ENCODE measurements around the gene SNTA1. TPM values are rescaled to one million over a fixed set of nuclear protein-coding genes. Genes with fewer than 3 reads are reported as not detected.
"Not testable (repeated sequence)": the region's sequence is repeated elsewhere in the genome, so short reads cannot be mapped to it uniquely, and the experiment has no call there.

The SNTA1 gene
- polyA plus RNA-seq, result 13.2 TPM

GRCh38 chr20:33443512-33444239 lies at the start of gene SNTA1:
Gene SNTA1, minus strand, starts transcription at chr20:33443763. Its CDS starts 143 bp downstream, at chr20:33443620.
- Mint-ChIP-seq H3K9me3 (no peaks in the 10 kb centered on the region), H3K4me3 (peak within 1 kb of the TSS; percentile 74 to 96 (median 92)), H3K27me3 (no peaks in the 10 kb centered on the region), H3K27ac (peak within 1 kb of the TSS; percentile 23 to 97 (median 94)), H3K4me1 (peaks cover 21 to 25% (median 22%) of the 10 kb centered on the region in 3 donors), H3K36me3 (no peaks in the 10 kb centered on the region)

GRCh38 chr20:33490934-33491656 lies 47.5 kb upstream of the SNTA1 start:
- Mint-ChIP-seq H3K27me3 (no peaks in the 10 kb centered on the region), H3K27ac (peak overlapping the region; percentile 48 to 96 (median 76)), H3K4me1 (peaks cover 5 to 17% (median 13%) of the 10 kb centered on the region in 3 donors), H3K9me3 (no peaks in the 10 kb centered on the region), H3K4me3 (peak overlapping the region; percentile 85 to 97 (median 93)), H3K36me3 (peaks cover 3% of the 10 kb centered on the region)

- Mint-ChIP-seq H3K4me1 (peaks cover 3 to 14% (median 12%) of the 10 kb centered on the region in 3 donors), H3K27ac (peak within 1 kb of the TSS; percentile 95 to 96 (median 96)), H3K36me3 (peaks cover 3% of the 10 kb centered on the region), H3K27me3 (no peaks in the 10 kb centered on the region), H3K9me3 (no peaks in the 10 kb centered on the region), H3K4me3 (peak within 1 kb of the TSS; percentile 85 to 97 (median 93))
Observed at GRCh38 chr20:33490023-33490933, 46.7 kb upstream of the SNTA1 start, which contains the start of gene CBFA2T2. Gene CBFA2T2, plus strand, starts transcription at chr20:33490096. Its CDS starts 172 bp downstream, at chr20:33490268.

DNA sequence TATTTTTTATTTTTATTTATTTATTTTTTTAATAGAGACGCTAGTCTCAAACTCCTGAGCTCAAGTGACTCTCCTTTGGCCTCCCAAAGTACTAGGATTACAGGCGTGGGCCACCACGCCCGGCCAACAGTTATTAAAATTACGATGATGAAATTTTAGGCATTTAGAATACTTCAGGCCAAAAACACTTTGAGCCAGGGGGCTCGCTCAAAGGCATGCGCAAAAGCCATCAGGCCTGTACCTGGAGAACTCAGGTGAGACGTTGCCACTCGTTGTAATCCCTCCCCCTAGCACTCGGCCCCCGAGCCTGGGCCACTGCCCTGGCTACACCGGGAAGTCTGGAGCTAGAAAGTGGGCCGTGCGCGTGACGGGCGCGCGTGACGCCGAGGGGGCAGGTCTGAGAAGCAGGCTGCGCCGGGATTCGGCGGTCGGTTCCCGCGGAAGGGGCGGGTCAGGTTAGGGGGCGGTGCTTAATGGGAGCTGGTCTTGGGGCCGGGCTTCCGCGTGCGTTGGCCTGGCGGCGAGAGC lies 46.0 kb upstream of the SNTA1 start:
- peaks cover 3 to 14% (median 12%) of the 10 kb centered on the region in 3 donors for H3K4me1 Mint-ChIP-seq
- peak overlapping the region; percentile 85 to 97 (median 92) for H3K4me3 Mint-ChIP-seq
- H3K27ac Mint-ChIP-seq, result peak overlapping the region; percentile 95 to 96 (median 96)
- no peaks in the 10 kb centered on the region for H3K27me3 Mint-ChIP-seq
- peaks cover 3% of the 10 kb centered on the region for H3K36me3 Mint-ChIP-seq
- H3K9me3 Mint-ChIP-seq, result no peaks in the 10 kb centered on the region

DNA sequence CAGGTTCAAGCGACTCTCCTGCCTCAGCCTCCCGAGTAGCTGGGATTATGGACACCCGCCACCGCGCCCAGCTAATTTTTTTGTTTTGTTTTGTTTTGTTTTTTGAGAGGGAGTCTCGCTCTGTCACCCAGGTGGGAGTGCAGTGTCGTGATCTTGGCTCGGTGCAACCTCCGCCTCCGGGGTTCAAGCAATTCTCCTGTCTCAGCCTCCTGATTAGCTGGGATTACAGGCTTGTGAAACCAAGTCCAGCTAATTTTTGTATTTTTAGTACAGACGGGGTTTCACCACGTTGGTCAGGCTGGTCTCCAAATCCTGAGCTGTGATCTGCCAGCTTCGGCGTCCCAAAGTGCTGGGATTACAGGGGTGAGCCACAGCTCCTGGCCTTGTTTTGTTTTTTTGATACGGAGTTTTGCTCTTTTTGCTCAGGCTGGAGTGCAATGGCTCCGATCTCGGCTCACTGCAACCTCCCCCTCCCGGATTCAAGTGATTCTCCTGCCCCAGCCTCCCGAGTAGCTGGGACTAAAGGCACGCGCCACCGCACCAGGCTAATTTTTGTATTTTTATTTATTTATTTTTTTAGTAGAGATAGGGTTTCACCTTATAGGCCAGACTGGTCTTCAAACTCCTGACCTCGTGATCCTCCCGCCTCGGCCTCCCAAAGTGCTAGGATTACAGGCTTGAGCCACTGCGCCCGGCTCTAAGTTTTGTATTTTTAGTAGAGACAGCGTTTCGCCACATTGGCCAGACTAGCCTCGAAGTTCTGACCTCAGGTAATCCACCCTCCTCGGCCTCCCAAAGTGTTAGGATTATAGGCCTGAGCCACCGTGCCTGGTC lies 45.3 kb upstream of the SNTA1 start:
- H3K36me3 Mint-ChIP-seq, H3K27me3 Mint-ChIP-seq, H3K9me3 Mint-ChIP-seq: not testable (repeated sequence)
- Mint-ChIP-seq H3K4me1 (peaks cover 3 to 14% (median 12%) of the 10 kb centered on the region in 3 donors), H3K27ac (peak overlapping the region in 2 of 3 donors; percentile 85 to 95), H3K4me3 (peak overlapping the region in 2 of 4 donors; percentile 50 to 97)

- Mint-ChIP-seq H3K27ac (peak overlapping the region in 1 of 3 donors; percentile 39), H3K4me3 (peak overlapping the region in 1 of 4 donors; percentile 50)
Observed at GRCh38 chr20:33488201-33488600, 44.6 kb upstream of the SNTA1 start.

DNA sequence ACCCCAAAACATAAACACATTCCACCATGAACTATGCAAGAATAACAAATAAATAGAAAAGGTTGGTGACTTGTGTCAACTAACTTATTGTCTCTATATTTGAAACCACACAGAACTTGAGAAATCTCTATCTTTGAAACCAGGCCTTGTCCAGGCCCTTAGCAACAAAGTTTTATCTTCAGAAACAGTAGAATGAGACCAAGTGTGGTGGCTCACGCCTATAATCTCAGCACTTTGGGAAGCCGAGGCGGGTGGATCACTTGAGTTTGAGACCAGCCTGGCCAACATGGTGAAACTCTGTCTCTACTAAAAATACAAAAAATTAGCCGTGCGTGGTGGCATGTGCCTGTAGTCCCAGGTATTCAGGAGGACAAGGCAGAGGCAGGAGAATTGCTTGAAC lies 39.6 kb upstream of the SNTA1 start:
- H3K36me3 Mint-ChIP-seq, H3K9me3 Mint-ChIP-seq, H3K4me1 Mint-ChIP-seq, H3K27me3 Mint-ChIP-seq, H3K4me3 Mint-ChIP-seq: not testable (repeated sequence)
- peak overlapping the region in 1 of 3 donors; percentile 45 for H3K27ac Mint-ChIP-seq

More at GRCh38 chr20:33488201-33488600, 44.6 kb upstream of the SNTA1 start:
- H3K9me3 Mint-ChIP-seq, result no peaks in the 10 kb centered on the region
- H3K4me1 Mint-ChIP-seq, result peaks cover 3 to 14% (median 11%) of the 10 kb centered on the region in 3 donors
- no peaks in the 10 kb centered on the region for H3K36me3 Mint-ChIP-seq
- H3K27me3 Mint-ChIP-seq, result no peaks in the 10 kb centered on the region

- Mint-ChIP-seq H3K36me3 (no peaks in the 10 kb centered on the region), H3K9me3 (no peaks in the 10 kb centered on the region), H3K27ac (peak overlapping the region in 1 of 3 donors; percentile 45), H3K4me1 (peaks cover 0 to 6% (median 3%) of the 10 kb centered on the region in 3 donors), H3K4me3 (no peak overlapping the region), H3K27me3 (no peaks in the 10 kb centered on the region)
Observed at GRCh38 chr20:33482581-33482980, 39.0 kb upstream of the SNTA1 start.

- Mint-ChIP-seq H3K4me3 (no peak overlapping the region), H3K36me3 (no peaks in the 10 kb centered on the region), H3K4me1 (peaks cover 3 to 6% (median 3%) of the 10 kb centered on the region in 3 donors), H3K27ac (no peak overlapping the region), H3K27me3 (no peaks in the 10 kb centered on the region), H3K9me3 (no peaks in the 10 kb centered on the region)
Observed at GRCh38 chr20:33481431-33481941, 37.9 kb upstream of the SNTA1 start.

- H3K36me3 Mint-ChIP-seq, result no peaks in the 10 kb centered on the region
- peak overlapping the region in 1 of 3 donors; percentile 16 for H3K27ac Mint-ChIP-seq
- peaks cover 6 to 11% (median 10%) of the 10 kb centered on the region in 3 donors for H3K4me1 Mint-ChIP-seq
- H3K9me3 Mint-ChIP-seq, result no peaks in the 10 kb centered on the region
- no peak overlapping the region for H3K4me3 Mint-ChIP-seq
- no peaks in the 10 kb centered on the region for H3K27me3 Mint-ChIP-seq
Observed at GRCh38 chr20:33480048-33480447, 36.5 kb upstream of the SNTA1 start.

DNA sequence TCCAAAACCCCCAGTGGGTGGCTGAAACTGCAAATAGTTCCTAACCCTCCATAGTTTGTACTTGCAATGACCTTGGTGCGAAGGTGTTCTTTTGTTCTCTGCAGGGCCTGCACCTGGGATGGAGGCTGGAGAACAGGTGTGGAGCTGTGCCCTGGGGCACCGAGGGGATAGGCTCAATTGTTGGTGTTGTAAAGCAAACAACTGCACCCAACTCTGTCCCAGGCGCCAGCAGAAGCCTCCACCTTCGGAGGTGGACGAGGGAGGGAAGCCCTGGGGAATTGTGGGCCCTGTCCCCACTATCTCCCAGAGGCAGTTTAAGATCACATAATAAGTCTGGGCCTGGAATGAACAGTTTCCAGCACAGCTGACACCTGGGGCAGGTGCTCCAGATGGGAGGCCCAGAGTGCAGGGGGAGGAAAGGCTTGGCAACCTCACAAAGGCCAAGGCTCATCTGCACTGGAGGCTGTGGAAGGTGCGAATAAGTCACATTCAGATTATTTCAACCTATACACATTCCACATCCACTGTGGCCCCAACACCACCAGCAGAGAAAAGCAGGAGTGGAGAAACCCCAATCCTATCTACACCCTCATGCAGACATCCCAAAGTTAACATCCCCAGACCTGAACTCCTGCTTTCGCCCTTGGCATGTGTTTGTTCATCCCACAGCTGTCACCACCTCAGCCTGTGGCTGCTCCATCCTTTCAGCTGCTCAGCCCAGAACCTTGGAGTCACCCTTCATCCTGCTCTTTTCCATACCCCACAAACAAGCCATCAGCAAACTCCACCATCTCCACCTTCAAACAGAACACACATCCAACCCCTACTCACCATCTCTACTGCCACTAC lies 34.0 kb upstream of the SNTA1 start:
- no peaks in the 10 kb centered on the region for H3K9me3 Mint-ChIP-seq
- H3K4me1 Mint-ChIP-seq, result peaks cover 10 to 15% (median 11%) of the 10 kb centered on the region in 3 donors
- H3K4me3 Mint-ChIP-seq, result peak overlapping the region in 1 of 4 donors; percentile 33
- peak overlapping the region in 1 of 3 donors; percentile 9 for H3K27ac Mint-ChIP-seq
- H3K36me3 Mint-ChIP-seq, result no peaks in the 10 kb centered on the region
- H3K27me3 Mint-ChIP-seq, result no peaks in the 10 kb centered on the region

DNA sequence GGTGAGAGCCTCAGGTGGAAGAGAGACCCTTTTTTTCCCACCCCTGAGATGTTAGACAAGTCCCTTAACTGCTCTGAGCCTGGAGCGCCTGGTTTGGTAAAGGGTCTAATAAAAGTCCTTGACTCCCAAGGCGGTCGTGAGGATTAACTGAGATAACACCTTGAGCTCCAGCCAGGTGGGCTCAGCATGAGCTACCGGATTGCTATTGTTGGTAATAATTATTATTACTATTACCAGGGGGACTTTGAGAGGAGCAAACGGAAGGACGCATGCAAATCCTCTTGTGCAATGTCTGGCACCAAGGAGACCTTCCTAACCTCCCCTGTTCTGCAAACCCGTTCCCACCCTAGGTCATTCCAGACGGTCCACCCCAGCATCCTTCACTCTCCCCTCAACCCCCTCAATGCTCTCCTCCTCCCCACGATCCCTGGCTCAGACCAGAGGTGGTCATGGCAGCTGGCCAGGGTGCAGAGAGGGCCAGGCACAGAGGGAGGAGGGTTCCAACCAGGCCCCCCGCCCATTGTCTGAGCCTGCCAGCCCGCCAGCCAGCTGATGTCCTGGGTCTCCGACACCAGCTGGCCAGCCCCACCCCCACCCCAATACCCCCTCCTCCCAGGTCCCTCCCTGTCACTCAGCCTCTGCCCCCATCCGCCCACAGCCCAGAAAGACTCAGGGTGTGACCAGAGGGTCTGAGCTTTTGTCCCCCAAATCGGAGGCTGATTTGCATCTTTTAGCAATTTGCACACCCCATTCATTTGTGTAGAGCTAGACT lies 32.0 kb upstream of the SNTA1 start:
- no peaks in the 10 kb centered on the region for H3K27me3 Mint-ChIP-seq
- peak overlapping the region in 2 of 4 donors; percentile 69 to 84 for H3K4me3 Mint-ChIP-seq
- peak overlapping the region in 1 of 3 donors; percentile 84 for H3K27ac Mint-ChIP-seq
- peaks cover 10 to 15% (median 11%) of the 10 kb centered on the region in 3 donors for H3K4me1 Mint-ChIP-seq
- H3K9me3 Mint-ChIP-seq, result no peaks in the 10 kb centered on the region
- no peaks in the 10 kb centered on the region for H3K36me3 Mint-ChIP-seq

All from IgD-negative memory B cell (primary cell).